ELR (cell line): ENCODE measurements around the gene NLGN1.
"Not testable (repeated sequence)": the region's sequence is repeated elsewhere in the genome, so short reads cannot be mapped to it uniquely, and the experiment has no call there.

Experiments used
- DNase-seq: peaks from one replicate; pipeline ENCODE4 v3.0.0-alpha.2; 2015; ENCODE audit warnings: low read depth

NLGN1 gene

GRCh38 chr3:174168538-174169254, 771.2 kb downstream of the NLGN1 start:
- DNase-seq = no peak

- no peak for DNase-seq
Measured at GRCh38 chr3:174169736-174170135, 772.2 kb downstream of the NLGN1 start.

GRCh38 chr3:174170248-174170647, 772.7 kb downstream of the NLGN1 start:
- DNase-seq = no peak

- DNase-seq = peak; percentile 6
Measured at GRCh38 chr3:174186377-174186989, 788.9 kb downstream of the NLGN1 start.

- no peak for DNase-seq
Measured at GRCh38 chr3:174191380-174191779, 793.8 kb downstream of the NLGN1 start.

- no peak for DNase-seq
Measured at GRCh38 chr3:174191895-174192294, 794.4 kb downstream of the NLGN1 start.

- DNase-seq = no peak
Measured at GRCh38 chr3:174192471-174192870, 794.9 kb downstream of the NLGN1 start.

- DNase-seq = no peak
Measured at GRCh38 chr3:174193604-174194003, 796.1 kb downstream of the NLGN1 start.

- DNase-seq = no peak
Measured at GRCh38 chr3:174197416-174197815, 799.9 kb downstream of the NLGN1 start.

GRCh38 chr3:174198199-174198598, 800.7 kb downstream of the NLGN1 start:
- DNase-seq = no peak

GRCh38 chr3:174199696-174200095, 802.2 kb downstream of the NLGN1 start:
- DNase-seq = no peak

- DNase-seq = no peak
Measured at GRCh38 chr3:174202116-174202515, 804.6 kb downstream of the NLGN1 start.

- DNase-seq = no peak
Measured at GRCh38 chr3:174202561-174202960, 805.0 kb downstream of the NLGN1 start.

- DNase-seq = no peak
Measured at GRCh38 chr3:174204765-174205164, 807.2 kb downstream of the NLGN1 start.

GRCh38 chr3:174206607-174207192, 809.2 kb downstream of the NLGN1 start:
- DNase-seq = no peak

GRCh38 chr3:174208161-174208560, 810.6 kb downstream of the NLGN1 start:
- DNase-seq = no peak

GRCh38 chr3:174211896-174212295, 814.4 kb downstream of the NLGN1 start:
- DNase-seq = not testable (repeated sequence)

- no peak for DNase-seq
Measured at GRCh38 chr3:174215456-174215855, 817.9 kb downstream of the NLGN1 start.

GRCh38 chr3:174216019-174216418, 818.5 kb downstream of the NLGN1 start:
- no peak for DNase-seq

- DNase-seq = no peak
Measured at GRCh38 chr3:174216946-174217718, 819.6 kb downstream of the NLGN1 start.

- DNase-seq = peak; percentile 28
Measured at GRCh38 chr3:174218016-174218415, 820.5 kb downstream of the NLGN1 start.

- DNase-seq = no peak
Measured at GRCh38 chr3:174219738-174220137, 822.2 kb downstream of the NLGN1 start.
